ENCODE measurements around the gene PPFIBP1.

DNA sequence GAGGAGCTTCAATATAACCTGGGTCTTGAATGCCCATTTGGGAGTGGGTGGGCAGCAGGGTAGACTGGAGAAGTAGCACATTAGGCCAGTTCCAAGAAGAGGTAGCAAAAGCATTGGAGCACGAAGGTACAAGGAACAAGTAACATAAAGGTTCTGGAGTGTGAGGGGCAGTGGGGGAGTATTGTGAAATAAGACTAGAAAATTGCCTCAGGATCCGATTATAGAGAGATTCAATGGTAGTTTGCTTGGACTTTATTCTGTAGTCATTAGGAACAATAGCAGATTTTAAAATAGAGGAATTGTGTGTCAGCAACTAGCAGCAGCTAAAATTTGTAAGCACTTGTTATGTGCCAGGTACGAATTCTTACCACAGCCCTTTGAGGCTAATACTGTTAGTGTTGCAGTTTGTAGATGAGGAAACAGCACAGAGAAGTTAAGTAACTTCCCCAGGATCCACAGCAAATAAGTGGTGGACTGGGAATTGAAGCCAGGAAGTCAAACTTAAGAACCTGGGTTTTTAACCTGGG, 61.8 kb downstream of the PPFIBP1 start:
- TF ChIP-seq CTCF (IDR thresholded peaks at IDR 0.05; ENCODE audit: poor library complexity) (no peak), EZH2phosphoT487 (IDR thresholded peaks at IDR 0.05; ENCODE audit: low read depth, severe bottlenecking, unreplicated experiment) (no peak), EZH2 (IDR thresholded peaks at IDR 0.05; ENCODE audit: borderline replicate concordance) (no peak)

Data from hepatocyte (in vitro differentiated cells).